Gastrocnemius medialis (tissue), 4 donors: ENCODE measurements around the gene ZNF511. TPM values are rescaled to one million over a fixed set of nuclear protein-coding genes. Genes with fewer than 3 reads are reported as not detected.
A peak's percentile ranks its signal among the peaks of the same experiment; 100 is the strongest.

Experiments
- ATAC-seq, 2 donors: fragments of 150-250 bp; one replicate each; pipeline ENCODE4 v1.9.1; 2016
- DNase-seq, 2 donors: peaks; one replicate each; pipeline ENCODE4 v3.0.0-alpha.2; 2019
- H3K27ac ChIP-seq, 4 donors: fragments of 200-600 bp; sonication (generic); 1 replicate in 1 of 4; 2 replicates in 3 of 4; pipeline ENCODE4 v1.5.1; 2016 to 2018; ENCODE audit warnings: mild to moderate bottlenecking in 2 of 4, moderate library complexity in 1 of 4
- H3K27me3 ChIP-seq, 3 donors: fragments of 200-600 bp; sonication (generic) in 2 of 3; 1 replicate in 1 of 3; 2 replicates in 2 of 3; pipeline versions ENCODE4 v1.5.1 to v1.6.0; 2016 to 2019; ENCODE audit warnings: mild to moderate bottlenecking in 1 of 3, moderate library complexity in 1 of 3
- H3K36me3 ChIP-seq, 2 donors: fragments of 200-600 bp; sonication (generic) in 1 of 2; one replicate each; pipeline ENCODE4 v1.5.1; 2017 to 2018
- H3K4me1 ChIP-seq, 2 donors: fragments of 200-600 bp; sonication (generic) in 1 of 2; one replicate each; pipeline ENCODE4 v1.5.1; 2016 to 2017; ENCODE audit warnings: mild to moderate bottlenecking in 2 of 2
- H3K4me3 ChIP-seq, 4 donors: fragments of 200-600 bp; sonication (generic) in 3 of 4; 1 replicate in 1 of 4; 2 replicates in 3 of 4; pipeline ENCODE4 v1.5.1; 2016 to 2019; ENCODE audit warnings: mild to moderate bottlenecking in 2 of 4
- H3K9me3 ChIP-seq, 3 donors: fragments of 200-600 bp; sonication (generic) in 2 of 3; 1 replicate in 1 of 3; 2 replicates in 2 of 3; pipeline ENCODE4 v1.5.1; 2016 to 2019
- POLR2A ChIP-seq, 2 donors: fragments of 450-650 bp; IDR thresholded peaks; one replicate each; pipeline ENCODE4 v1.6.1; 2017; ENCODE audit warnings: antibody characterized with exemption in 2 of 2, mild to moderate bottlenecking in 2 of 2, moderate library complexity in 2 of 2
- in situ Hi-C, 4 donors: fragments of 200-750 bp; cut with MboI; loops; one replicate each; pipeline versions ENCODE4 v1.15.0 to v1.8.0; 2017; ENCODE audit warnings: low sequenced_read_pairs in 4 of 4
- intact Hi-C: fragments of 100-400 bp; cut with DNase I; formaldehyde crosslinking; loops from one replicate; pipeline ENCODE4 v1.15.1; 2023; ENCODE audit warnings: low total_unique reads
- total RNA-seq, 4 donors: library from RNA; depleted of rRNA; stranded (reverse); fragments of >200 nt; gene quantifications; one replicate each; pipeline versions ENCODE4 v1.1.0 to v1.2.3, GENCODE V29; 2016
- TF ChIP-seq, protein P1 (sequence below), 5 experiments: fragments of 450-650 bp in 3 of 5; fragments of 200-600 bp in 2 of 5; sonication (generic) in 2 of 5; IDR thresholded peaks in 4 of 5; conservative IDR thresholded peaks in 1 of 5; 1 replicate in 4 of 5; 2 replicates in 1 of 5; pipeline ENCODE4 v1.5.1; 2016 to 2019; ENCODE audit warnings: antibody characterized with exemption in 5 of 5, mild to moderate bottlenecking in 3 of 5, moderate library complexity in 3 of 5

The ZNF511 gene
- 10 to 100 TPM; 25.0 to 49.5 (median 41.9) TPM for total RNA-seq

DNA sequence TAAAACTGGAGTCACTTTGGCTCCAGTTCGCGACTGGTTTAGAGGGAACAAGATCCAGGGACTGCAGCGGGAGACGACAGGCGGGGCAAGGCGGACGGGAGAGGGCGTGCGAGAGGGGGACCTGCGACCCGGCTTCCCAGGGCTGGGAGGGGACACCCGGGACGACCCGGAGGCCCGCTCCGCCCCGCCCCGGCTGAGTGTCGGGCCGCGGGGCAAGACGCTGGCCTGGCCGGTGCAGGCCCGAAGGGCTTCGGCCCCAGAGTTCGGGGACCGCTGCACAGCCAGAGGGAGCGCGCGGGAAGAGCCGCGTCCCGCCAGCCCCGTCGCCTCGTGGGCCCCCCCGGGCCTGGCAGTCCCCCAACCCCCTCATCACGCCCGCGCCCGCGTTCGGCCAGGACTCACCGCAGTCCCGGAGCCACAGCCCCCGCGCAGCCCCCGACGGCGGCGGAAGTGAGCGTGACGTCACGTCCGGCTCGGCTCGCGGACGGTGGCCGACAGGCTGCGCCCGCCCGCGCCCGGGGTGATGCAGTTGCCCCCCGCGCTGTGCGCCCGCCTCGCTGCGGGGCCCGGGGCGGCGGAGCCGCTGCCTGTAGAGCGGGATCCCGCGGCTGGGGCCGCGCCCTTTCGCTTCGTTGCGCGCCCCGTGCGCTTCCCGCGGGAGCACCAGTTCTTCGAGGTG, at the start of gene ZNF511, which contains the start of gene TUBGCP2:
ZNF511 (plus strand) TSS at position 494 of the 679 bp plus-strand sequence; CDS start at position 524, 30 bp downstream.
TUBGCP2 (minus strand) TSS at position 452 of the 679 bp plus-strand sequence. CDS start 5,931 bp downstream, outside the sequence.
- intact Hi-C loops (loop anchor here (2.0 kb wide), 5 partner anchors 48 to 772 kb away; partner anchors contain the start of genes ECHS1, INPP5A and MTG1), in situ Hi-C loops (no loop called here)
- peak; percentile 76 to 84 for TF ChIP-seq POLR2A (IDR thresholded peaks at IDR 0.05)
- TF ChIP-seq, protein P1, sequence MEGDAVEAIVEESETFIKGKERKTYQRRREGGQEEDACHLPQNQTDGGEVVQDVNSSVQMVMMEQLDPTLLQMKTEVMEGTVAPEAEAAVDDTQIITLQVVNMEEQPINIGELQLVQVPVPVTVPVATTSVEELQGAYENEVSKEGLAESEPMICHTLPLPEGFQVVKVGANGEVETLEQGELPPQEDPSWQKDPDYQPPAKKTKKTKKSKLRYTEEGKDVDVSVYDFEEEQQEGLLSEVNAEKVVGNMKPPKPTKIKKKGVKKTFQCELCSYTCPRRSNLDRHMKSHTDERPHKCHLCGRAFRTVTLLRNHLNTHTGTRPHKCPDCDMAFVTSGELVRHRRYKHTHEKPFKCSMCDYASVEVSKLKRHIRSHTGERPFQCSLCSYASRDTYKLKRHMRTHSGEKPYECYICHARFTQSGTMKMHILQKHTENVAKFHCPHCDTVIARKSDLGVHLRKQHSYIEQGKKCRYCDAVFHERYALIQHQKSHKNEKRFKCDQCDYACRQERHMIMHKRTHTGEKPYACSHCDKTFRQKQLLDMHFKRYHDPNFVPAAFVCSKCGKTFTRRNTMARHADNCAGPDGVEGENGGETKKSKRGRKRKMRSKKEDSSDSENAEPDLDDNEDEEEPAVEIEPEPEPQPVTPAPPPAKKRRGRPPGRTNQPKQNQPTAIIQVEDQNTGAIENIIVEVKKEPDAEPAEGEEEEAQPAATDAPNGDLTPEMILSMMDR (IDR thresholded peaks at IDR 0.05 in 4 of 5, conservative IDR thresholded peaks at IDR 0.05 in 1 of 5): peak in 1 of 5 experiments; percentile 34
- Histone ChIP-seq H3K36me3 (peaks cover 0 to 24% of the 10 kb centered on the region in 2 donors), H3K27ac (peak within 1 kb of the TSS; percentile 81 to 99 (median 90)), H3K27me3 (no peaks in the 10 kb centered on the region), H3K4me3 (peak within 1 kb of the TSS; percentile 77 to 99 (median 92)), H3K9me3 (no peaks in the 10 kb centered on the region), H3K4me1 (peaks cover 24 to 26% of the 10 kb centered on the region in 2 donors)
- ATAC-seq (peak; percentile 89 to 92), DNase-seq (peak; percentile 65 to 83)

DNA sequence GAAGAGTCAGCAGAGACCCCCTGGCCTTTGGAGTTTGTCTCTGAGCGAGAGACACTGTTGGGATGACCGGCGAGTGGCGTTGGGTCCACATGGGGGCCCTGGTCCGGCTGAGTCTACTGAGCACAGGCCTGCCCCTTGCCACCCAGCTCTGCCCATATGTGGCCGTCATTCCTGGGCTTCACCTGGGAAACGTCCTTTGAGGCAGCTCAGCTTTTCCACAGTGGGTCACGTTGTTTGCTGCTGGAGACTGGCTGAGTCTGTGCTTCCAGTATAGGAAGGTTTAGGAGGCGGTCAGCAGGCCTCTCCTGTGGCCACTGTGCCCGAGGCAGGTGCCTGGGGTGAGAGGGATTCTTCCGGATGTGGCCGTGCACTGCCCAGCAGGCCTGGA, 49.1 kb upstream of the ZNF511 start:
- Histone ChIP-seq H3K4me3 (no peak overlapping the region), H3K27me3 (no peaks in the 10 kb centered on the region), H3K9me3 (no peaks in the 10 kb centered on the region), H3K36me3 (no peaks in the 10 kb centered on the region), H3K27ac (peak overlapping the region in 1 of 4 donors; percentile 1), H3K4me1 (peaks cover 22 to 27% of the 10 kb centered on the region in 2 donors)
- intact Hi-C loops (no loop called here), in situ Hi-C loops (no loop called here)
- no peak for DNase-seq
- ATAC-seq: no peak
- peak in 1 of 2 donors; percentile 0 for TF ChIP-seq POLR2A (IDR thresholded peaks at IDR 0.05)
- TF ChIP-seq, protein P1 (IDR thresholded peaks at IDR 0.05 in 4 of 5, conservative IDR thresholded peaks at IDR 0.05 in 1 of 5): no peak

DNA sequence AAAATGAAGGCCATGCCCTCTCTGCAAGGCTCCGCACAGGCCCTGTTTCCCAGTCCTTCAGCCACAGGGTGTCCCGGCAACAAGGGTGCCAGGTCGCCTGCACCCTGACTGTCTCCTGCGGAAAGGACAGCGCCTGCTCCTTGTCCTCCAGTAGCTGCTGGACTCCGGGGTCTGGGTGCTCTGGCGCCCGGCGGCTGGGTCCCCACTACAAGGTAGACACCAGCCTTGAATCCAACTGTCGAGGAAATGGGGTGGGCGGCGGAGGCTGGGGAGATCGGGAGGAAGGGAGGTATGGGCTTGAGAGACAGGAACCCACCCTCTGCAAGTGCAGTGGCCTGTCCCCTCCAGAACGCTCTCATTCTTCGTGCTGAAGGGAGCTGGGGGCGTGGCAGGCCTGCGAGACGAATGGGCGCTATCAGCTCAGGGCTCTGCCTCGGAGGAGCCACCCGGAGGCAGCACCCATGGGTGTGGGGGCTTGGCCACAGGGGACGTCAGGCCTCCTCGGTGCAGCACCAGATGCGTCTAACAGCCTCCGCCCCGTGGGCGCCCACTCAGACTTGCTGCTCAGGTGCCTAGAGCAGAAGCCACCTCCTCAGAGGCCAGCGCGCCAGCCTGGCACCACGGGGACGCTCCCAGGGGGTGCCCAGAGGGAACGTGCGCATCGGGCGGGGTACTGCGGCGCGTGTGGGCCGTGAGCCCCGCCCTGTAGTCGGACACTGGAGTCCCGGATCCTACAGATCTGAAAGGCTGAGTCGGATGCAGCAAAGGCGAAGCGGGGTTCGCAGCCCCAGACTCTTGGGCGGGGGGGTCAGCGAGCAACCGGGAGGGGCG, 47.6 kb upstream of the ZNF511 start:
- H3K27ac ChIP-seq: peak overlapping the region; percentile 86 to 97 (median 95)
- in situ Hi-C loops (no loop called here), intact Hi-C loops (loop anchor here (2.0 to 5.0 kb wide), 2 partner anchors 48 to 131 kb away; partner anchors contain the start of genes MTG1, TUBGCP2 and ZNF511)
- DNase-seq (peak in 1 of 2 donors; percentile 59), ATAC-seq (peak; percentile 76 to 77)
- no peaks in the 10 kb centered on the region for H3K9me3 ChIP-seq
- peaks cover 22 to 27% of the 10 kb centered on the region in 2 donors for H3K4me1 ChIP-seq
- peak overlapping the region; percentile 67 to 95 (median 80) for H3K4me3 ChIP-seq
- no peaks in the 10 kb centered on the region for H3K27me3 ChIP-seq
- H3K36me3 ChIP-seq: no peaks in the 10 kb centered on the region
- TF ChIP-seq, protein P1 (IDR thresholded peaks at IDR 0.05 in 4 of 5, conservative IDR thresholded peaks at IDR 0.05 in 1 of 5): no peak
- TF ChIP-seq POLR2A (IDR thresholded peaks at IDR 0.05): no peak

DNA sequence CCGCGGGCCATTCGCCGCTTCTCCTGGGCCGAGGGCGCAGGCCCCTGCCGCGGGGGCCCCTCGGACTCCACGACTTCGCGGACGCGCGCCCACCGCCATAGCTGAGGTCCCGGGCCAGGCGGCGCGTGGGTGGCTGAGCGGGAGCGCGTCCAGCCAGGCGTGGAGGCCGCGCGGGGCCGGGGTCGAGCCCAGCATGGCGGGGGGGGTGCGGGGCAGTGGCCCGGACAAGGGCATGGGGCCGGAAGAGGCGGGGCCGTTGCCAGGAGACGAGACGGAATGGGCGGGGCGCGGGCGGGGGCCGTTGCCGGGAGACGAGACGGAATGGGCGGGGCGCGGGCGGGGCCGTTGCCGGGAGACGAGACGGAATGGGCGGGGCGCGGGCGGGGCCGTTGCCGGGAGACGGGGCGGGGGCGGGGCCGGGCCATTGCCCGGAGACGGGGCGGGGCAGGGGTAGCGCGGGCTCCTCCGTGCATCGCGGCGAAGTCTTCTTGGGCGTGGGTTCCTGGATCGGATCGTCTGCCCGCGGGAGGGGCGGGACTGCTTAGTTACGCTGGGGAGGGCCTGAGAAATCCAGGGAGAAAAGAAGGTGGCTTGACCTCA, 46.9 kb upstream of the ZNF511 start:
- Histone ChIP-seq H3K27me3 (no peaks in the 10 kb centered on the region), H3K9me3 (no peaks in the 10 kb centered on the region), H3K4me3 (peak overlapping the region; percentile 67 to 95 (median 80)), H3K27ac (peak overlapping the region; percentile 86 to 97 (median 95)), H3K36me3 (no peaks in the 10 kb centered on the region), H3K4me1 (peaks cover 22 to 27% of the 10 kb centered on the region in 2 donors)
- TF ChIP-seq, protein P1 (IDR thresholded peaks at IDR 0.05 in 4 of 5, conservative IDR thresholded peaks at IDR 0.05 in 1 of 5): no peak
- peak; percentile 64 to 69 for TF ChIP-seq POLR2A (IDR thresholded peaks at IDR 0.05)
- in situ Hi-C loops: no loop called here
- DNase-seq: peak; percentile 76 to 86
- peak; percentile 85 to 87 for ATAC-seq
- intact Hi-C loops: loop anchor here (2.0 to 5.0 kb wide), 2 partner anchors 47 to 130 kb away; partner anchors contain the start of genes MTG1, TUBGCP2 and ZNF511
